Kidney (tissue), 14 donors: Measurements from ENCODE around the gene ADGRE3. TPM values are rescaled to one million over a fixed set of nuclear protein-coding genes. Genes with fewer than 3 reads are reported as not detected.

ENCODE experiments used
- DNase-seq, 5 donors: peaks; one replicate each; pipeline ENCODE4 v3.0.0-alpha.2; 2013 to 2020
- FAIRE-seq: peaks from 2 replicates; lab custom pipeline; 2012; peaks lifted over from hg19 to GRCh38; lab: Jason Lieb, UNC
- H3K27ac ChIP-seq, 2 donors: one replicate each; pipeline ENCODE4 v1.7.0; 2013; ENCODE audit warnings: low read depth in 2 of 2, low read length in 2 of 2, inconsistent platforms in 1 of 2
- H3K27me3 ChIP-seq: one replicate; pipeline ENCODE4 v1.7.1; 2013; ENCODE audit warnings: low read length, inconsistent platforms; ENCODE audit not compliant: control insufficient read depth, insufficient read depth
- H3K36me3 ChIP-seq, 3 donors: one replicate each; pipeline versions ENCODE4 v1.7.0 to v1.7.1; 2013; ENCODE audit warnings: low read length in 3 of 3, control low read depth in 1 of 3, inconsistent platforms in 1 of 3; ENCODE audit not compliant: insufficient read depth in 3 of 3, control insufficient read depth in 2 of 3
- H3K4me1 ChIP-seq, 3 donors: one replicate each; pipeline versions ENCODE4 v1.7.0 to v1.7.1; 2013; ENCODE audit warnings: low read length in 3 of 3, inconsistent platforms in 1 of 3, low read depth in 1 of 3; ENCODE audit not compliant: control insufficient read depth in 2 of 3, insufficient read depth in 2 of 3
- H3K4me3 ChIP-seq, 3 donors: one replicate each; pipeline versions ENCODE4 v1.7.0 to v1.8.1; 2013; ENCODE audit warnings: low read length in 3 of 3, control low read depth in 1 of 3, inconsistent platforms in 1 of 3
- H3K9ac ChIP-seq, 3 donors: one replicate each; pipeline versions ENCODE4 v1.7.0 to v1.7.1; 2013; ENCODE audit warnings: low read length in 3 of 3, control low read depth in 1 of 3, inconsistent platforms in 1 of 3
- H3K9me3 ChIP-seq, 3 donors: one replicate each; pipeline versions ENCODE4 v1.7.0 to v1.7.1; 2013; ENCODE audit warnings: low read length in 3 of 3, control low read depth in 1 of 3, inconsistent platforms in 1 of 3; ENCODE audit not compliant: control insufficient read depth in 2 of 3, insufficient read depth in 1 of 3
- intact Hi-C: fragments of 100-400 bp; cut with DNase I; formaldehyde crosslinking; loops from one replicate; pipeline ENCODE4 v1.11.1; 2022
- polyA plus RNA-seq: library from polyadenylated mRNA; stranded (reverse); fragments of 350-450 nt; fragmentation: Illumina TruSeq; extraction: RNeasy Lipid Tissue Mini Kit (QIAGEN cat#74804); gene quantifications from one replicate; pipeline ENCODE4 v1.2.3, GENCODE V29; 2014; ENCODE audit warnings: low read depth, low replicate concordance; ENCODE audit not compliant: insufficient read depth
- total RNA-seq: library from RNA; stranded (reverse); fragmentation: NEBNext Ultra II Directional; extraction: Animal tissue kit (Norgen Biotek cat#: 25700); gene quantifications from one replicate; pipeline ENCODE4 v1.2.1, GENCODE V29; 2021
- TF ChIP-seq, protein P1 (sequence below): IDR thresholded peaks from 3 replicates; pipeline ENCODE4 v1.5.1; 2012; ENCODE audit warnings: mild to moderate bottlenecking, moderate library complexity, borderline replicate concordance; ENCODE audit not compliant: insufficient read depth; ENCODE audit errors: extremely low read depth
- donor health status: control.
- donor health status: control.
- donor health status: control.
- donor health status: control.
- donor health status: control.
- donor health status: DM: yes; HTN: yes; CAD: no.
- donor health status: Normal renal cell carcinoma (clear cell type).

Gene ADGRE3
- total and polyA plus RNA-seq, 2 donors from 2014 or later: 0.25 TPM; not detected in 1

GRCh38 chr19:14703833-14704232, 29.2 kb upstream of the ADGRE3 start:
- no peak for DNase-seq
- no peak overlapping the region for H3K27ac ChIP-seq
- no peak overlapping the region for H3K4me3 ChIP-seq
- peaks cover 6 to 58% (median 48%) of the 10 kb centered on the region in 3 donors for H3K36me3 ChIP-seq
- intact Hi-C loops: no loop called here
- H3K9ac ChIP-seq: no peak overlapping the region
- H3K27me3 ChIP-seq: no peaks in the 10 kb centered on the region
- H3K9me3 ChIP-seq: no peaks in the 10 kb centered on the region
- no peaks in the 10 kb centered on the region for H3K4me1 ChIP-seq
- TF ChIP-seq, protein P1, sequence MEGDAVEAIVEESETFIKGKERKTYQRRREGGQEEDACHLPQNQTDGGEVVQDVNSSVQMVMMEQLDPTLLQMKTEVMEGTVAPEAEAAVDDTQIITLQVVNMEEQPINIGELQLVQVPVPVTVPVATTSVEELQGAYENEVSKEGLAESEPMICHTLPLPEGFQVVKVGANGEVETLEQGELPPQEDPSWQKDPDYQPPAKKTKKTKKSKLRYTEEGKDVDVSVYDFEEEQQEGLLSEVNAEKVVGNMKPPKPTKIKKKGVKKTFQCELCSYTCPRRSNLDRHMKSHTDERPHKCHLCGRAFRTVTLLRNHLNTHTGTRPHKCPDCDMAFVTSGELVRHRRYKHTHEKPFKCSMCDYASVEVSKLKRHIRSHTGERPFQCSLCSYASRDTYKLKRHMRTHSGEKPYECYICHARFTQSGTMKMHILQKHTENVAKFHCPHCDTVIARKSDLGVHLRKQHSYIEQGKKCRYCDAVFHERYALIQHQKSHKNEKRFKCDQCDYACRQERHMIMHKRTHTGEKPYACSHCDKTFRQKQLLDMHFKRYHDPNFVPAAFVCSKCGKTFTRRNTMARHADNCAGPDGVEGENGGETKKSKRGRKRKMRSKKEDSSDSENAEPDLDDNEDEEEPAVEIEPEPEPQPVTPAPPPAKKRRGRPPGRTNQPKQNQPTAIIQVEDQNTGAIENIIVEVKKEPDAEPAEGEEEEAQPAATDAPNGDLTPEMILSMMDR: no peak
- FAIRE-seq: no peak

DNA sequence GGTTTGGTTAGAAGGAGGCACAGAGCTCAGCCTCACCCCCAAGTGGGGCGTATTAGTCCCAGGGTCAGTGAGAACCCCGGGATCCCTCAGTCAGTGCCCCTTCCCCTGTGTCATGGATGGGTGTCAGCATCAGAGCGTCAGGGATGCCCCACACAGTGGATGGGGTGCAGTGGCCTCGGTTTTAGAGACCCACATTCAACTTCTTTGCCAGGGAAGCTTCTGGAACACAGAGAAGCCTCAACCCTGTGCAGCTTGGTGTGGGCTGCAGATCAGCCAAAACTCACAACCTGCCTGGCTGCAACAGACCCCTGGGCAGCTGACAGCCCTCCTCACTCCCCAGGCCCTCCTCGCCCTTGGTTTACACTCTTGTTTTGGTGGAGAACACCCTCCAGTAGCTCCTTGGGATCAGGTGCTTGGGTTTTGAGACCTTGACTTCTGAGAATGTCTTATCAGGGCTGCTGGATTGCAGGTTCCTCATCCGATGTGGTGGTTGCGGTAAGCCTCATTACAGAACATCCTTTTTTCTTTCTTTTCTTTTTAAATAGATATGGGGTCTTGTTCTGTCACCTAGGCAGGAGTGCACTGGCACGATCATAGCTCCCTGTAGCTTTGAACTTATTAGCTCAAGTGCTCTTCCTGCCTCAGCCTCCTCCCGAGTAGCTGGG, 26.2 kb upstream of the ADGRE3 start:
- Histone ChIP-seq H3K9me3 (no peaks in the 10 kb centered on the region), H3K9ac (no peak overlapping the region), H3K36me3 (peaks cover 11 to 58% (median 33%) of the 10 kb centered on the region in 3 donors), H3K4me1 (no peaks in the 10 kb centered on the region), H3K27ac (no peak overlapping the region), H3K27me3 (no peaks in the 10 kb centered on the region), H3K4me3 (no peak overlapping the region)
- DNase-seq (no peak), FAIRE-seq (no peak)
- intact Hi-C loops: no loop called here
- TF ChIP-seq, protein P1: no peak

GRCh38 chr19:14699641-14700040, 25.0 kb upstream of the ADGRE3 start:
- Histone ChIP-seq H3K27ac (no peak overlapping the region), H3K4me1 (no peaks in the 10 kb centered on the region), H3K27me3 (no peaks in the 10 kb centered on the region), H3K9ac (no peak overlapping the region), H3K36me3 (peaks cover 11 to 52% (median 39%) of the 10 kb centered on the region in 3 donors), H3K9me3 (no peaks in the 10 kb centered on the region), H3K4me3 (no peak overlapping the region)
- TF ChIP-seq, protein P1: no peak
- FAIRE-seq (no peak), DNase-seq (no peak)
- intact Hi-C loops: no loop called here

DNA sequence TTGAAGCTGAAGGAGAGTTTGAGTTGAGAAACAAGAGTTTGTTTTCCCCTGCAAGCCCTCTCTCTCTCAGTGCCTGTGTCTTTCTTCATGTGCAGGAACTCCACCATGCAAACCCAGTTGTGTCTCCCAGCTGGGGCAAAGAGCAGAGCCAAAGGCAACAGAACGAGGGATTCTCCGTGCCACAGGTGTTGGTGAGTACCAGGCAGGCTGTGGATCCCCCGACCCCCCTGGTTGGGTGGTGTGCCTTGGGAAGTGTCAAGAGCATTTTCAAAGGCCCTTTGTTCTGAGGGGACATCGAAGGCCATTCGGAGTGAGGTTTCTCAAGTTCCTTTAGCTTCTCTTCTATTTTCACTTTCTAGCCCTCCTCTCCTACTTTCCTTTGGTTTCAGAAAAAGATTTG, 20.8 kb upstream of the ADGRE3 start:
- Histone ChIP-seq H3K9ac (no peak overlapping the region), H3K27me3 (no peaks in the 10 kb centered on the region), H3K36me3 (peaks cover 4 to 22% (median 22%) of the 10 kb centered on the region in 3 donors), H3K4me3 (no peak overlapping the region), H3K4me1 (peaks cover 0 to 8% (median 0%) of the 10 kb centered on the region in 3 donors), H3K27ac (no peak overlapping the region), H3K9me3 (no peaks in the 10 kb centered on the region)
- intact Hi-C loops: no loop called here
- DNase-seq (no peak), FAIRE-seq (no peak)
- TF ChIP-seq, protein P1: no peak
